H1 (cell line): ENCODE results near the gene ZNF804B. TPM values are rescaled to one million over a fixed set of nuclear protein-coding genes. Genes with fewer than 3 reads are reported as not detected.

ENCODE experiments used
- CTCF ChIA-PET: fragments of 300-600 bp; sonication (Branson Sonifier 250); formaldehyde crosslinking; loops from one replicate; lab custom pipeline; 2021; ENCODE audit not compliant: partially characterized antibody; lab: Charles Lee
- POLR2A ChIA-PET: fragments of 300-600 bp; sonication (Branson Sonifier 250); formaldehyde crosslinking; loops from one replicate; lab custom pipeline; 2021; ENCODE audit warnings: inconsistent platforms; ENCODE audit not compliant: partially characterized antibody; lab: Charles Lee
- DNase-seq, 2 experiments: peaks; one replicate each; pipeline versions ENCODE4 v3.0.0 to v3.0.0-alpha.2; 2010 to 2022; ENCODE audit warnings: low spot score in 2 of 2, low read depth in 1 of 2, mixed read lengths in 1 of 2
- FAIRE-seq: peaks from 2 replicates; lab custom pipeline; 2011; peaks lifted over from hg19 to GRCh38; lab: Jason Lieb, UNC
- H2AFZ ChIP-seq: 2 replicates; pipeline ENCODE4 v1.8.1; 2012; ENCODE audit warnings: low read length, inconsistent platforms
- H2AK5ac ChIP-seq: 2 replicates; pipeline ENCODE4 v1.6.1; 2013; ENCODE audit warnings: low read depth, low read length
- H2BK120ac ChIP-seq: replicated peaks from 2 replicates; pipeline ENCODE3; 2013; ENCODE audit warnings: low read depth, low read length, inconsistent platforms
- H2BK12ac ChIP-seq: 2 replicates; pipeline ENCODE4 v1.6.1; 2013; ENCODE audit warnings: low read depth, low read length
- H2BK15ac ChIP-seq: 2 replicates; pipeline ENCODE4 v1.6.1; 2013; ENCODE audit warnings: low read length
- H2BK20ac ChIP-seq: 2 replicates; pipeline ENCODE4 v1.6.1; 2013; ENCODE audit warnings: low read length
- H2BK5ac ChIP-seq: 2 replicates; pipeline ENCODE4 v1.6.1; 2013; ENCODE audit warnings: low read depth, low read length
- H3K14ac ChIP-seq: 2 replicates; pipeline ENCODE4 v1.6.1; 2013; ENCODE audit warnings: inconsistent platforms; ENCODE audit not compliant: insufficient read length
- H3K18ac ChIP-seq: 2 replicates; pipeline ENCODE4 v1.6.1; 2013; ENCODE audit warnings: low read length; ENCODE audit errors: extremely low read depth
- H3K23ac ChIP-seq: 2 replicates; pipeline ENCODE4 v1.6.1; 2013; ENCODE audit warnings: inconsistent platforms; ENCODE audit not compliant: insufficient read length
- H3K23me2 ChIP-seq: 2 replicates; pipeline ENCODE4 v1.6.1; 2013; ENCODE audit warnings: low read depth, low read length
- H3K27ac ChIP-seq: 2 replicates; pipeline ENCODE4 v1.6.1; 2011; ENCODE audit warnings: low read depth, low read length, inconsistent platforms
- H3K27me3 ChIP-seq, 4 experiments: replicated peaks in 1 of 4; 1 replicate in 1 of 4; 2 replicates in 3 of 4; pipeline versions ENCODE4 v1.6.1 to v1.8.1; 2011 to 2013; ENCODE audit warnings: low read length in 3 of 4, mild to moderate bottlenecking in 3 of 4, inconsistent platforms in 2 of 4, mixed read lengths in 2 of 4, moderate library complexity in 1 of 4; ENCODE audit not compliant: control insufficient read depth in 3 of 4, insufficient read depth in 3 of 4; ENCODE audit errors: extremely low read depth in 1 of 4
- H3K36me3 ChIP-seq, 4 experiments: 2 replicates each; pipeline versions ENCODE4 v1.6.1 to v1.8.1; 2011 to 2013; ENCODE audit warnings: mild to moderate bottlenecking in 4 of 4, low read length in 3 of 4, moderate library complexity in 2 of 4, control low read depth in 1 of 4, inconsistent platforms in 1 of 4; ENCODE audit not compliant: insufficient read depth in 4 of 4, control insufficient read depth in 2 of 4
- H3K4ac ChIP-seq: replicated peaks from 2 replicates; pipeline ENCODE3; 2013; ENCODE audit warnings: low read length, low read depth, mixed read lengths, inconsistent platforms; ENCODE audit not compliant: insufficient read length
- H3K4me1 ChIP-seq, 4 experiments: replicated peaks in 1 of 4; 1 replicate in 1 of 4; 2 replicates in 3 of 4; pipeline versions ENCODE4 v1.6.1 to v1.8.1; 2011 to 2013; ENCODE audit warnings: low read length in 3 of 4, inconsistent platforms in 2 of 4, mixed read lengths in 1 of 4; ENCODE audit not compliant: insufficient read depth in 4 of 4, control insufficient read depth in 3 of 4
- H3K4me2 ChIP-seq, 2 experiments: 2 replicates each; pipeline versions ENCODE4 v1.6.1 to v1.8.1; 2011 to 2013; ENCODE audit warnings: low read depth in 2 of 2, low read length in 2 of 2, control low read depth in 1 of 2, inconsistent platforms in 1 of 2, mild to moderate bottlenecking in 1 of 2; ENCODE audit not compliant: insufficient read depth in 1 of 2
- H3K4me3 ChIP-seq, 4 experiments: fragments of 200-600, 300-600 bp in 1 of 4; sonication (generic), shearing (Covaris generic), sonication (Bioruptor Twin) in 1 of 4; 2 replicates each; pipeline versions ENCODE4 v1.5.1 to v1.8.1; 2011 to 2016; ENCODE audit warnings: low read length in 4 of 4, low read depth in 3 of 4, control low read depth in 2 of 4, inconsistent platforms in 2 of 4, mild to moderate bottlenecking in 2 of 4, mixed read lengths in 1 of 4, moderate library complexity in 1 of 4; ENCODE audit not compliant: insufficient read depth in 2 of 4; ENCODE audit errors: extremely low read depth in 1 of 4
- H3K56ac ChIP-seq: replicated peaks from 2 replicates; pipeline ENCODE3; 2013; ENCODE audit warnings: low read depth, mild to moderate bottlenecking, mixed read lengths, low read length, inconsistent platforms; ENCODE audit not compliant: insufficient read length
- H3K79me1 ChIP-seq: 2 replicates; pipeline ENCODE4 v1.6.1; 2013; ENCODE audit warnings: low read depth, low read length, control low read depth
- H3K79me2 ChIP-seq, 2 experiments: 2 replicates each; pipeline versions ENCODE4 v1.6.1 to v1.8.1; 2012 to 2013; ENCODE audit warnings: low read length in 2 of 2, mild to moderate bottlenecking in 2 of 2, inconsistent platforms in 1 of 2; ENCODE audit not compliant: insufficient read depth in 2 of 2, control insufficient read depth in 1 of 2
- H3K9ac ChIP-seq, 4 experiments: replicated peaks in 1 of 4; 1 replicate in 1 of 4; 2 replicates in 3 of 4; pipeline versions ENCODE4 v1.6.1 to v1.8.1; 2011 to 2013; ENCODE audit warnings: low read depth in 3 of 4, low read length in 3 of 4, control low read depth in 2 of 4, mild to moderate bottlenecking in 2 of 4, moderate library complexity in 2 of 4, inconsistent platforms in 1 of 4; ENCODE audit errors: extremely low read depth in 1 of 4
- H3K9me3 ChIP-seq, 2 experiments: 2 replicates each; pipeline versions ENCODE4 v1.6.1 to v1.8.1; 2012 to 2013; ENCODE audit warnings: mild to moderate bottlenecking in 2 of 2, moderate library complexity in 2 of 2, control low read depth in 1 of 2, inconsistent platforms in 1 of 2, low read depth in 1 of 2, low read length in 1 of 2, mixed read lengths in 1 of 2; ENCODE audit not compliant: insufficient read depth in 2 of 2
- H4K20me1 ChIP-seq, 2 experiments: replicated peaks in 1 of 2; 2 replicates each; pipeline versions ENCODE3 to v1.8.1; 2011 to 2013; ENCODE audit warnings: inconsistent platforms in 2 of 2, low read length in 2 of 2, mild to moderate bottlenecking in 1 of 2; ENCODE audit not compliant: insufficient read depth in 2 of 2, control insufficient read depth in 1 of 2
- H4K5ac ChIP-seq: 2 replicates; pipeline ENCODE4 v1.6.1; 2013; ENCODE audit warnings: low read length, low read depth, mixed read lengths, inconsistent platforms; ENCODE audit not compliant: insufficient read length
- H4K8ac ChIP-seq: 2 replicates; pipeline ENCODE4 v1.8.0; 2013; ENCODE audit warnings: mild to moderate bottlenecking, moderate library complexity, low read length, inconsistent platforms; ENCODE audit not compliant: insufficient read depth; ENCODE audit errors: extremely low read depth
- H4K91ac ChIP-seq: replicated peaks from 2 replicates; pipeline ENCODE3; 2013; ENCODE audit warnings: low read length, mixed read lengths, inconsistent platforms; ENCODE audit not compliant: insufficient read length
- BACH1 ChIP-seq: IDR thresholded peaks from 2 replicates; pipeline ENCODE4 v1.6.1; 2012; ENCODE audit warnings: low read length, improper control_type of control experiment
- BRCA1 ChIP-seq: IDR thresholded peaks from 2 replicates; pipeline ENCODE4 v1.6.1; 2012; ENCODE audit warnings: low read depth, low read length, improper control_type of control experiment
- EGR1 ChIP-seq: IDR thresholded peaks from 2 replicates; pipeline ENCODE4 v1.6.1; 2011; ENCODE audit warnings: low read depth, low read length, borderline replicate concordance
- GTF2F1 ChIP-seq: IDR thresholded peaks from 2 replicates; pipeline ENCODE4 v1.6.1; 2012; ENCODE audit warnings: low read depth, low read length, improper control_type of control experiment, borderline replicate concordance
- HDAC6 ChIP-seq: IDR thresholded peaks from one replicate; pipeline ENCODE4 v1.7.1; 2012; ENCODE audit warnings: low read depth, mild to moderate bottlenecking, inconsistent platforms, low read length, moderate library complexity
- JUN ChIP-seq: IDR thresholded peaks from 2 replicates; pipeline ENCODE4 v1.6.1; 2011; ENCODE audit warnings: low read depth, mild to moderate bottlenecking, improper control_type of control experiment, low read length
- NRF1 ChIP-seq: IDR thresholded peaks from 2 replicates; pipeline ENCODE4 v1.6.1; 2011; ENCODE audit warnings: mild to moderate bottlenecking, low read depth, low read length, improper control_type of control experiment
- RFX5 ChIP-seq: IDR thresholded peaks from 2 replicates; pipeline ENCODE4 v1.6.1; 2011; ENCODE audit warnings: low read depth, low read length, improper control_type of control experiment, borderline replicate concordance
- SRF ChIP-seq: IDR thresholded peaks from 2 replicates; pipeline ENCODE4 v1.6.1; 2011; ENCODE audit warnings: mild to moderate bottlenecking, low read depth, low read length, moderate library complexity
- TAF1 ChIP-seq: IDR thresholded peaks from 2 replicates; pipeline ENCODE4 v1.6.1; 2011; ENCODE audit warnings: mild to moderate bottlenecking, low read depth, low read length
- TBP ChIP-seq: IDR thresholded peaks from 2 replicates; pipeline ENCODE4 v1.6.1; 2011; ENCODE audit warnings: low read depth, low read length, improper control_type of control experiment
- YY1 ChIP-seq: IDR thresholded peaks from 2 replicates; pipeline ENCODE4 v1.6.1; 2011; ENCODE audit warnings: low read depth, mild to moderate bottlenecking, low read length
- WGBS, 2 experiments: shearing (Covaris generic) in 1 of 2; methylation state at CpG; one replicate each; pipeline versions ENCODE4 v1.1.6 to v1.1.7; 2013 to 2015; ENCODE audit warnings: low lambda C conversion rate in 2 of 2, mixed read lengths in 2 of 2, inconsistent platforms in 1 of 2, low coverage in 1 of 2, missing lambda C conversion rate in 1 of 2; ENCODE audit not compliant: insufficient replicate concordance in 2 of 2, insufficient coverage in 1 of 2, insufficient read length in 1 of 2; ENCODE audit errors: extremely low coverage in 1 of 2, missing lambda C conversion rate in 1 of 2; 5-methylcytosine and 5-hydroxymethylcytosine counted together
- polyA plus RNA-seq, 7 experiments: library from polyadenylated mRNA; depleted of rRNA in 3 of 7; stranded (reverse) in 5 of 7; unstranded in 2 of 7; fragments of >200 nt in 5 of 7; fragments of 200-250 nt in 2 of 7; gene quantifications; 1 replicate in 5 of 7; 2 replicates in 1 of 7; 4 replicates in 1 of 7; pipeline versions ENCODE4 v1.2.1 to v1.2.3, GENCODE V29; 2011 to 2013; ENCODE audit warnings: missing spikeins in 2 of 7, mixed read lengths in 2 of 7
- total RNA-seq: library from RNA; stranded (reverse); fragmentation: NEBNext Ultra II Directional; extraction: Animal tissue kit (Norgen Biotek cat#: 25700); gene quantifications from 2 replicates; pipeline ENCODE4 v1.2.1, GENCODE V29; 2021
- TF ChIP-seq, protein P1 (sequence below): IDR thresholded peaks from 2 replicates; pipeline ENCODE4 v1.6.1; 2011; ENCODE audit warnings: low read length, improper control_type of control experiment
- TF ChIP-seq, protein P2 (sequence below): IDR thresholded peaks from 2 replicates; pipeline ENCODE4 v1.6.1; 2011; ENCODE audit warnings: low read depth, mild to moderate bottlenecking, low read length; ENCODE audit not compliant: insufficient read depth

ZNF804B gene
- total and polyA plus RNA-seq, 2 of the 8 experiments (the other 6 are each of a cell fraction or from before 2014, with no cell fraction given), result not detected

DNA sequence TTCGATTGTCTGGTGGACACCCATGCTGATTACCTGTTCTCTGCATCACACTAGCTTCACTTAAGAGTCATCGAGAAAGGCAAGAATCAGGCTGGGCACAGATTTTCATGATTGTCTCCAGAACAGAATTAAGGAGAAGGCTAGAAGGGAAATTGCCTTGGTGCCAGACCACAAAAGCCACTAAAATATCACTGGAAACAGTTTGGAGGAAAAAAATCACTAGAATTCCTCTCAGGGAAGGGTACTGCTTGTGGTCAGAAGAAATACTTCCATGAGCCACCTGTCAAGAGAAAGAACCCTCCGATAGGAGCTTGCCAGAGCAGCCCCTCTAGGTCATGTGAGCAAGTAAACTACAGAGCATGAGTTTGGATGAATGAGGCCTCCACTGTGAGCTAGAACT, 305.3 kb downstream of the ZNF804B start:
- Histone ChIP-seq H2BK12ac (no peak overlapping the region), H4K91ac (no peak overlapping the region), H3K79me1 (no peaks in the 10 kb centered on the region), H2BK5ac (no peak overlapping the region), H3K23ac (no peak overlapping the region), H3K79me2 (no peaks in the 10 kb centered on the region), H3K4me2 (no peak overlapping the region), H3K14ac (no peak overlapping the region), H3K56ac (no peak overlapping the region), H2BK120ac (no peak overlapping the region), H3K18ac (no peak overlapping the region), H3K9ac (no peak overlapping the region), H2AFZ (no peak overlapping the region), H2BK15ac (no peak overlapping the region), H3K27me3 (no peaks in the 10 kb centered on the region), H3K4ac (no peak overlapping the region), H3K4me3 (no peak overlapping the region), H4K8ac (no peak overlapping the region), H3K4me1 (no peaks in the 10 kb centered on the region), H2BK20ac (no peak overlapping the region), H3K27ac (no peak overlapping the region), H3K36me3 (no peaks in the 10 kb centered on the region), H3K23me2 (no peaks in the 10 kb centered on the region; the same call in 1 of the 2 replicates), H2AK5ac (no peak overlapping the region), H4K5ac (no peak overlapping the region), H3K9me3 (no peaks in the 10 kb centered on the region), H4K20me1 (no peaks in the 10 kb centered on the region)
- CTCF ChIA-PET, result interaction anchor here (0.7 to 0.8 kb wide), 2 partner anchors 18 to 265 kb away, joined by 3 read pairs; no protein-coding TSS in a partner anchor
- FAIRE-seq, result no peak
- POLR2A ChIA-PET, result interaction anchor here (0.6 kb wide), 1 partner anchor 16 kb away, joined by 3 read pairs; no protein-coding TSS in a partner anchor
- DNase-seq, result no peak
- WGBS, 2 experiments, result 96% methylated on average over 3 of the region's 3 CpGs; no CpG with 5 or more reads in 1 of the 2 experiments
- no peak for TF ChIP-seq YY1
- TF ChIP-seq BACH1, result no peak
- TF ChIP-seq, protein P1, sequence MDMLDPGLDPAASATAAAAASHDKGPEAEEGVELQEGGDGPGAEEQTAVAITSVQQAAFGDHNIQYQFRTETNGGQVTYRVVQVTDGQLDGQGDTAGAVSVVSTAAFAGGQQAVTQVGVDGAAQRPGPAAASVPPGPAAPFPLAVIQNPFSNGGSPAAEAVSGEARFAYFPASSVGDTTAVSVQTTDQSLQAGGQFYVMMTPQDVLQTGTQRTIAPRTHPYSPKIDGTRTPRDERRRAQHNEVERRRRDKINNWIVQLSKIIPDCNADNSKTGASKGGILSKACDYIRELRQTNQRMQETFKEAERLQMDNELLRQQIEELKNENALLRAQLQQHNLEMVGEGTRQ, result no peak
- no peak for TF ChIP-seq GTF2F1
- TF ChIP-seq RFX5, result no peak
- TF ChIP-seq NRF1, result no peak
- no peak for TF ChIP-seq TAF1
- no peak for TF ChIP-seq BRCA1
- no peak for TF ChIP-seq HDAC6
- no peak for TF ChIP-seq TBP
- TF ChIP-seq EGR1, result no peak
- TF ChIP-seq, protein P2, sequence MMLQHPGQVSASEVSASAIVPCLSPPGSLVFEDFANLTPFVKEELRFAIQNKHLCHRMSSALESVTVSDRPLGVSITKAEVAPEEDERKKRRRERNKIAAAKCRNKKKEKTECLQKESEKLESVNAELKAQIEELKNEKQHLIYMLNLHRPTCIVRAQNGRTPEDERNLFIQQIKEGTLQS, result no peak
- no peak for TF ChIP-seq JUN
- TF ChIP-seq SRF, result no peak
